Stomach (tissue), 4 donors: Measurements from ENCODE around the gene RHOH.

Source experiments
- POLR2A ChIP-seq, 4 donors: fragments of 450-650 bp; IDR thresholded peaks; one replicate each; pipeline ENCODE4 v1.6.1; 2016; ENCODE audit warnings: antibody characterized with exemption in 4 of 4, control low read depth in 2 of 4, mild to moderate bottlenecking in 1 of 4, moderate library complexity in 1 of 4
- TF ChIP-seq, protein P1 (sequence below), 7 experiments: fragments of 450-650 bp in 4 of 7; fragments of 200-600 bp in 3 of 7; sonication (generic) in 3 of 7; IDR thresholded peaks; one replicate each; pipeline ENCODE4 v1.5.1; 2016 to 2019; ENCODE audit warnings: antibody characterized with exemption in 7 of 7, control low read depth in 2 of 7, mild to moderate bottlenecking in 1 of 7

DNA sequence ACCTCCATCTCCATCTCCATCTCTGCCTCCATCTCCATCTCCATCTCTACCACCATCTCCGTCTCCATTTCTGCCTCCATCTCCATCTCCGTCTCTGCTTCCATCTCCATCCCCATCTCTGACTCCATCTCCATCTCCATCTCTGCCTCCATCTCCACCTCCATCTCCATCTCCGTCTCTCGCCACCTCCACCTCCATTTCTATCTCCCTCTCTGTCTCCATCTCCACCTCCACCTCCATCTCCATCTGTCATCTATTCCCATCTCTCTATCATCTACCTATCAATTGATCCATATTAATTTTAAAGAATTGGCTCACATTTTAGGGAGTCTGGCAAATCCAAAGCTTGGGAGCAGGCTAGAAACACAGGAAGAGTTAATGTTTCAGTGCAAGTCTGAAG, 98.7 kb downstream of the RHOH start:
- TF ChIP-seq, protein P1, sequence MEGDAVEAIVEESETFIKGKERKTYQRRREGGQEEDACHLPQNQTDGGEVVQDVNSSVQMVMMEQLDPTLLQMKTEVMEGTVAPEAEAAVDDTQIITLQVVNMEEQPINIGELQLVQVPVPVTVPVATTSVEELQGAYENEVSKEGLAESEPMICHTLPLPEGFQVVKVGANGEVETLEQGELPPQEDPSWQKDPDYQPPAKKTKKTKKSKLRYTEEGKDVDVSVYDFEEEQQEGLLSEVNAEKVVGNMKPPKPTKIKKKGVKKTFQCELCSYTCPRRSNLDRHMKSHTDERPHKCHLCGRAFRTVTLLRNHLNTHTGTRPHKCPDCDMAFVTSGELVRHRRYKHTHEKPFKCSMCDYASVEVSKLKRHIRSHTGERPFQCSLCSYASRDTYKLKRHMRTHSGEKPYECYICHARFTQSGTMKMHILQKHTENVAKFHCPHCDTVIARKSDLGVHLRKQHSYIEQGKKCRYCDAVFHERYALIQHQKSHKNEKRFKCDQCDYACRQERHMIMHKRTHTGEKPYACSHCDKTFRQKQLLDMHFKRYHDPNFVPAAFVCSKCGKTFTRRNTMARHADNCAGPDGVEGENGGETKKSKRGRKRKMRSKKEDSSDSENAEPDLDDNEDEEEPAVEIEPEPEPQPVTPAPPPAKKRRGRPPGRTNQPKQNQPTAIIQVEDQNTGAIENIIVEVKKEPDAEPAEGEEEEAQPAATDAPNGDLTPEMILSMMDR (IDR thresholded peaks at IDR 0.05): no peak
- no peak for TF ChIP-seq POLR2A (IDR thresholded peaks at IDR 0.05)
